NCI-H2227 (cell line): ENCODE results near the gene OR10H4.
"Not testable (repeated sequence)": the region's sequence is repeated elsewhere in the genome, so short reads cannot be mapped to it uniquely, and the experiment has no call there.

Experiments
- DNase-seq: peaks from one replicate; lab custom pipeline; 2025; ENCODE audit not compliant: unreplicated experiment; lab: John Stamatoyannopoulos, UW

The OR10H4 gene

DNA sequence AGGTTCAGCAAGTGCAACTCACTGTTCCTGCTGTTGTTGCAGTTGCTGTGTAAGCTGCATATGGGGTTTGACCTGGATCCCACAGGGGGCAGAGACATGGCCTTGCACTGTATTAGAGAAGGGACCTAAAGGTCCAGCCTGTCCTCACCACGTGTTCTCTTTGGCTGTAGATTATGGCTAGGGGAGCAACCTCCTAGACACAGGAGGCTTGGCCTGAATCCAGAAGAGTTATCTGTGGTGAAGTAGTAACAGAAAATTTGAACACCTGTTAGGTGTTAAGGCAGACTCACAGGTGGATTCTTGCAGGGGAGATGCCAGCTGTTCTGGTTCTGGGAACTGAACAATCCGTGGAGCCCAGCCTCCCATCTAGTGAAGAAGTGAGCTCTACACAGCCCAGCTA lies 11.0 kb upstream of the OR10H4 start:
- DNase-seq = no peak

DNA sequence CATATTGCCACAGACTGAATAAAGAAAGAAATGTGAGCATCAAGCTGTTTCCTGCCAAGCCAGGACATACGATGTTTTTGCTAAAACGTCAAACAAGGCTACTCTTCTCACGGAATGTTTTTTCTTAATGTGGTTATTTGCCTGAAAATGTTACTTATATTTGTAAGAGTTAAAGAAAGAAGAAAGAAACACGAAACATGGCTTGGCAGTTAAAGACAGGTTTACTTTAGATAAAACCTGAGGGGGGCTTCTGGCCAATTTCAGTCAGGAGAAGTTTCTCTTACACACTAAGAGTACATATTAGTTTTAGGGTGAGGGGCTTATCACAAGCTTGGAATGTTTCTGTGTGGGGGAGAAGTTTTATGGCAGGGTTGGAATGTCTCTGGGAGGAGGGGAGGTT lies 4.4 kb upstream of the OR10H4 start:
- DNase-seq = no peak

DNA sequence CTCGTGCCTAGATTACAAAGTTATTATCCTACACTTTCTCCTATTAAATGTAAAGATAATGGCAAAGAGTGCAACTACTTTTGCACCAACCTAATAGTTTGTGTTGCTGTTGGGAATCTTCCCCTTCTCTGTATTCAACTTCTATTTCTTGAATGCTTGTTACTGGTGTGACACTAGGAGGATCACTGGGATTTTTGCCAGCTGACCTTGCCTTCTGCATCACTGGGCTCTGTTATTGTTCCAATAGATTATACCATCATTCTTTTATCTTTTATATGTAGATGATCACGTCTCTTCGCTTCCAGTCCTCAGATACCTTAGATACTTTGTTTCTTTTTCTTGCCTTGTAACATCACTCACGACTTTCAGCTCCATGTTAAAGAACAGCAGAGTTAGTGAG lies 3.5 kb upstream of the OR10H4 start:
- no peak for DNase-seq

DNA sequence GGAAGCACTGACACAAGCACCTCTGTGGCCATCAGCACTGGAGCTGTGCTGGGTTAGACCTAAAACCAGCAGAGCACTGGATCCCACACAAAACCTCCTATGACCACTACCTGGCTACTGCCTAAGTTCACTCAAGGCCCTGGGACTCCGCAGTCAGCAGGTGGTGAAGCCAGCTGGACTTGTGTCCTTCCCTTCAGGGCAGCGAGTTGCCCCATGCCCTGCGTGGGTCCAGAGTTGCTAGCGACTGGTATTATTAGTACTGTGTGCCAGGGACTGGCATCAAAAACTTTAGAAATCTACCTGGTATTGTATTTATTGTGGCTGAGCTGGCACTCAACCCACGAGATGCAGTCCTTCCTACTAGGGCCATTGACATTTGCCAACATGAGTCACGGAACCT lies 6.0 kb downstream of the OR10H4 start:
- DNase-seq = no peak

- DNase-seq = no peak
These were observed 13.5 kb downstream of the OR10H4 start for GRCh38 chr19:15962319-15962718.

DNA sequence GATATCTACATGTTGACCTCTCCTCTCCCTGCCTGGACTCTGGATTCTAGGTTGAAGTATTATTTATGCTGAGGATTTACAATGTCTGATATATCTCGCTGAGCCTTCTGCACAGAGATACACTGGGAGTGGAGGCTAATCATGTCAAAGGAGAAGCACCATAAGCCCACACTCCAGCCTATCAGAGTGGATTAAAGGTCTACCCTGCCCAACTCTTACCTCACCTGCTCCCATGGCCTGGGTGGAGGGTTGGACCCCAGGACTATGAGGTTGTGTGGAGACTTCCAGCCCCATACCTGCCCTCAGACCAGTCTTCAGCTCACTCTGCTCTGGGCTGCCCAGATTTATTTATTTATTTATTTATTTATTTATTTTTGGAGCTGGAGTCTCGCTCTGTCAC lies 15.4 kb downstream of the OR10H4 start:
- no peak for DNase-seq

DNA sequence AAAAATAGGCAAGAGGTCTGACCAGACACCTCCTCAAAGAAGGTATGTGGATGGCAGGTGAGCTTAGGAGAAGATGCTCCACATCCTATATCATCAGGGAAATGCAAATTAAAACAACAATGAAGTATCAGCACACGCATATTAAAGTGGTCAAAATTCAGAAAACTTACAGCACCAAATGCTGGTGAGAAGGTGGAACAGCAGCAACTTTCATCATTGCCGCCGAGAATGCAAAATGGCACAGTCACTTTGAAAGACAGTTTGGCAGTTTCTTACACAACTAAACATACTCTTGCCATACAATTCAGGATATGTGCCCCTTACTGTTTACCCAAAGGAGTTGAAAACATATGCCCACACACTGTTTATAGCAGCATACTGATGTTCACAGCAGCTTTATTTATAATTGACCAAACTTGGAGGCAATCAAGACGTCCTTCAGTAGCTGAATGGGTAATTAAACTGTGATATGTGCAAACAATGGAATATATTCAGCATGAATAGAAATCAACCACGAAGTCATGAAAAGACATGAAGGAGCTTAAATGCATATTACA lies 22.5 kb downstream of the OR10H4 start:
- DNase-seq = no peak

DNA sequence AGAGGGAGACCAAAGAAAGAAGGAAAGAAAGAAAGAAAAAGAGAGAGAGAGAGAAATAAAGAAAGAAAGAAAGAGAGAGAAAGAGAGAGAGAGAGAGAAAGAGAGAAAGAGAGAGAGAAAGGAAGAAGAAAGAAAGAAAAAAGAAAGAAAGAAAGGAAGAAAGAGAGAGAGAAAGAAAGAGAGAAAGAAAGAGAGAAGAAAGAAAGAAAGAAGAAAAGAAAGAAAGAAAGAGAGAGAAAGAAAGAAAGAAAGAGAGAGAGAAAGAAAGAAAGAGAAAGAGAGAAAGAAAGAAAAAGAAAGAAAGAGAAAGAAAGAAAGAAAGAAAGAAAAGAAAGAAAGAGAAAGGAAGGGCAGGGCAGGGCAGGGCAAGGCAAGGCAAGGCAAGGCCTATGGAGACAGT lies 23.2 kb downstream of the OR10H4 start:
- not testable (repeated sequence) for DNase-seq

DNA sequence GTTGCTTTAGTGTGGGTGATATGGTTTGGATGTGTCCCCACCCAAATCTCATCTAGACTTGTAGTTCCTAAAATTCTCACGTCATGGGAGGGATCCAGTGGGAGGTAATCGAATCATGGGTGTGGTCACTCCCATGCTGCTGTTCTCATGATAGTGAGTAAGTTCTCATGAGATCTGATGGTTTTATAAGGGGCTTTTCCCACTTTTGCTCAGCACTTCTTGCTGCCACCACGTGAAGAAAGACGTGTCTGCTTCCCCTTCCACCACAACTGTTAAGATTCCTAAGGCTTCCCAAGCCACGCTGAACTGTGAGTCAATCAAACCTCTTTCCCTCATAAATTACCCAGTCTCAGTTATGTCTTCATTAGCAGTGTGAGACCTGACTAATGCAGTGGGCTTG lies 26.0 kb downstream of the OR10H4 start:
- no peak for DNase-seq

GRCh38 chr19:15976836-15977689 lies 28.3 kb downstream of the OR10H4 start:
- DNase-seq = no peak

DNA sequence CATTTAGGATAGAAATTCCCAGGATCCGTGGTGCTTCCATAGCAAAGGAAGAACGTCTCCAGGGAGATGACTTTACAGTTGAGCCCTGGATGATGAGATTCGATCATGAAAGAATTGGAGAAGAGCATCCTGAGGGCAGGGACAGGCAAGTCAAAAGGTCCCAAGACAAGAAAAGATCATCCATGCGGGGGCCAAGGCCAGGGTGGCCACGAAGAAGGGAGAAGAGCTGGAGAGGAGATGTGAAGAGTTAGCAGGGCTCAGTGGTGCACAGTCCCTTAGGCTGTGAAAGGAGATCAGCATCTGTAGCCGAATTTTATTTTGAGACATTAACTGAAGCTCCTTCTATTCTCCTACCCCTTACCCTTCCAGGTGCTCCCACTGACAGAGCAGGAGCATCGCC lies 28.9 kb downstream of the OR10H4 start:
- DNase-seq = no peak

DNA sequence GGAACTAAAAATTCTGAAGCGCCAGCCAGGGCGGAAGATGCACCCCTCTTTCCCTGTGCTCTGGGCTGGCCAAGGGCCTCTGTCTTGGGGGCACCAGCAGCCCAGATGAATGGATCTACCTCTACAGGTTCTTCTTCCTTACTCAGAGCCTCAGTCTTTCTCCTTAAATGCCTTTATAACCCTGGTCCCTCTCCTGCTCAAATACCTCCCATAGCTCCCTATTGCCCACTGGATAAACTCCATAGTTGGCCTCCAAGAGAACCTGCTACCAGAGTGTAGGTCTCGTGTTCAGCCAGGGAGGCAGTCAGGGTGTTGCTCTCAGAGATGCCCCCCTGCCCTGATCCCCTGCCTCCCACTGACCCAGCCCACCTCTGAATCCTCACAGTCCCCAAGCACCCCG lies 30.5 kb downstream of the OR10H4 start:
- no peak for DNase-seq

DNA sequence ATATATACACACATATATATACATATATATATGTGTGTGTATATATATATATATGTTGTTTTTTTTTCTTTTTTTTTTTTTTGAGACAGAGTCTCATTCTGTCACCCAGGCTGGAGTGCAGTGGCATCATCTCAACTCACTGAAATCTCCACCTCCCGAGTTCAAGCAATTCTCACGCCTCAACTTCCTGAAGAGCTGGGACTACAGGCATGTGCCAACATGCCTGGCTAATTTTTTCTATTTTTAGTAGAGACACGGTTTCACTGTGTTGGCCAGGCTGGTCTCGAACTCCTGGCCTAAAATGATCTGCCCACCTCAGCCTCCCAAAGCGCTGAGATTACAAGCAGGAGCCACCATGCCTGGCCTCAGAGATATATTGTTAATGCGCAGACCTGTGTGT lies 37.0 kb downstream of the OR10H4 start:
- DNase-seq = not testable (repeated sequence)

GRCh38 chr19:15986701-15987100 lies 37.9 kb downstream of the OR10H4 start:
- DNase-seq = no peak

DNA sequence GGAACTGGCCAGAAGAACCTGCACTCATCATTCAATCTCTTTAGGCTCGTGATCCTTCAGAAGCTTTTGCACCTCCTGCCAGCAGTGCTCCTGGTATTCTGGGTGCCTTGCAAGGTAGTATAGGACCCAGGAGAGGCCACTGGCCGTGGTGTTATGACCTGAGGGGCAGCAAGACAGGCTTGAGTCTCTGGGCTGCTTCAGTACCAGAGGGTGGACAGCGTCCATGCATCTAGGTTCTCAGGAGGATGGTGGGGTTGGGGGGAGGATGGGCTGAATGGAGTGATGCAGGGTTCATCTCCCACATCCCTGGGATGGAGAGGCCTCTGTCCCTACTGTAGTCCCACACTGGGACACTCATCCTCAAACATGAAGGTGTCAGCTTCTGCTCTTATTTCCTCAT lies 41.1 kb downstream of the OR10H4 start:
- no peak for DNase-seq

DNA sequence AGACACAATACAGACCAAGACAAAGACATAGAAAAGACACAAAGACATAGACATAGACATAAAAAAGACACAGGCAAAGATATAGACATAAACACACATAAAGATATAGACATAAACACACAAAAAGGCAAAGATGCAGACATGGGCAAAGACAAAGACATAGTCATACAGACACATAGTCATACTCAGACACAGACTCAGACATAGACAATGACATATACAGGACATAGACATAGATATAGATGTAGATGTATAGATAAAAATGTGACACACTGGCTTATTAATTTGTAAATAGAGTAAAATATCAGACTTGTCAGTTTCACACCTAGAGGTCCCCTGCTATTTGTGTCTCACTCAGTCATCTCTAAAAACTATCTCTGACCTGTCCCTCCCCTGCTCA lies 42.8 kb downstream of the OR10H4 start:
- no peak for DNase-seq

DNA sequence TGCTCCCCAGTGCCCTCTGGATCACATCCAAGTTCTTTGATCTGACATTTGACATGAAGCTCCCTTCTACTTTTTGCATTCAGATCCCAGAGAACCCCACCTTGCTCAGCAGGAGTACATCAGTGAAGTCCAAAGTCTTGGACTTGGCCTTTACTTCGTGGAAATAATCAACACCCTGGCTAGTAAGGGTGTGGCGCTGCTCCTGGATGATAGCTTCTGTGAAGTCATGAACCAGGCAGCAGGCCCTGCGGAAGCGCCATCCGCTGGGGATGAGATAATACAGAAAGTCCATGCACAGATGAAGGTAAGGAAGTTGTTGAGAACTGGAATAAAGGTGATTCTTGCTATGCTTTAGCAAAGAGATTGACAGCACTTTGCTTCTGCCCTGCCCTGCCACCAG lies 43.2 kb downstream of the OR10H4 start:
- DNase-seq = no peak

DNA sequence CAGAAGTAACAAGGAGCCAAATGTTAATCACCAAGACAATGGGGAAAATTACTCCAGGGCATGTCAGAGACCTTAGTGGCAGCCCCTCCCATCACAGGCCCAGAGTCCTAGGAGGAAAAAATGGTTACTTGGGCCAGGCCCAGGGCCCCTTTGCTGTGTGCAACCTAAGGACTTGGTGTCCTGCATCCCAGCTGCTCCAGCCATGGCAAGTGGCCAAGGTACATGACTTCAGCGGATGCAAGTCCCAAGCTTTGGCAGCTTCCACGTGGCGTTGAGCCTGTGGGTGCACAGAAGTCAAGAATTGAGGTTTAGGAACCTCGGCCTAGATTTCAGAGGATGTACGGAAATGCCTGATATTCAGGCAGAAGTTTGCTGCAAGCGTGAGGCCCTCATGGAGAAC lies 46.7 kb downstream of the OR10H4 start:
- DNase-seq = no peak

- no peak for DNase-seq
These were observed 49.4 kb downstream of the OR10H4 start for GRCh38 chr19:15998166-15998565.
